Activated gamma-delta T cell (primary cell): ENCODE measurements around the gene LSM3.

Experiments used
- DNase-seq: peaks from one replicate; lab custom pipeline; 2025; lab: John Stamatoyannopoulos, UW
- total RNA-seq, 2 donors: gene quantifications; one replicate each; lab custom pipeline; 2026; lab: John Stamatoyannopoulos, UW

LSM3 gene
- 30.9 to 32.9 reads per million in 2 donors for total RNA-seq

- peak; percentile 93 for DNase-seq
Measured at GRCh38 chr3:14178247-14179113, at the start of gene LSM3, which contains the start of gene XPC. TSS of gene LSM3 (plus strand) at chr3:14178817. CDS start at chr3:14178861, 44 bp downstream. TSS of gene XPC (minus strand) at chr3:14178601. CDS start at chr3:14178568, 33 bp downstream.

GRCh38 chr3:14129296-14129695, 49.3 kb upstream of the LSM3 start:
- no peak for DNase-seq

GRCh38 chr3:14130230-14130629, 48.4 kb upstream of the LSM3 start:
- DNase-seq: no peak

GRCh38 chr3:14130707-14131106, 47.9 kb upstream of the LSM3 start:
- no peak for DNase-seq

GRCh38 chr3:14131134-14131533, 47.5 kb upstream of the LSM3 start:
- DNase-seq: no peak

- no peak for DNase-seq
Measured at GRCh38 chr3:14132120-14132519, 46.5 kb upstream of the LSM3 start.

- DNase-seq: no peak
Measured at GRCh38 chr3:14132689-14133088, 45.9 kb upstream of the LSM3 start.

GRCh38 chr3:14133188-14133800, 45.3 kb upstream of the LSM3 start:
- DNase-seq: no peak

- DNase-seq: no peak
Measured at GRCh38 chr3:14133876-14134275, 44.7 kb upstream of the LSM3 start.

- no peak for DNase-seq
Measured at GRCh38 chr3:14134291-14134690, 44.3 kb upstream of the LSM3 start.

- no peak for DNase-seq
Measured at GRCh38 chr3:14135581-14135980, 43.0 kb upstream of the LSM3 start.

- no peak for DNase-seq
Measured at GRCh38 chr3:14137004-14137403, 41.6 kb upstream of the LSM3 start.

GRCh38 chr3:14137445-14137844, 41.2 kb upstream of the LSM3 start:
- DNase-seq: no peak

- no peak for DNase-seq
Measured at GRCh38 chr3:14138109-14138877, 40.3 kb upstream of the LSM3 start.

GRCh38 chr3:14138878-14139655, 39.5 kb upstream of the LSM3 start:
- no peak for DNase-seq

- no peak for DNase-seq
Measured at GRCh38 chr3:14139771-14140170, 38.8 kb upstream of the LSM3 start.

- no peak for DNase-seq
Measured at GRCh38 chr3:14140668-14141067, 37.9 kb upstream of the LSM3 start.

- DNase-seq: no peak
Measured at GRCh38 chr3:14141144-14141543, 37.5 kb upstream of the LSM3 start.

- DNase-seq: no peak
Measured at GRCh38 chr3:14141602-14142341, 36.8 kb upstream of the LSM3 start.

GRCh38 chr3:14142567-14143270, 35.9 kb upstream of the LSM3 start:
- DNase-seq: no peak
